HG03135 (cell line): ENCODE results near the gene TMEM45A.
"Not testable (repeated sequence)": the region's sequence is repeated elsewhere in the genome, so short reads cannot be mapped to it uniquely, and the experiment has no call there.

Experiments
- ATAC-seq: cut with Tn5 transposase; IDR thresholded peaks from one replicate; pipeline ENCODE4 v1.9.1; 2021; ENCODE audit warnings: mild to moderate bottlenecking, moderate library complexity; ENCODE audit not compliant: unreplicated experiment

The TMEM45A gene

GRCh38 chr3:100482176-100482575 lies 10.2 kb upstream of the TMEM45A start:
- ATAC-seq: no peak

- ATAC-seq: no peak
Measured at GRCh38 chr3:100483529-100483928, 8.9 kb upstream of the TMEM45A start.

GRCh38 chr3:100486808-100487207 lies 5.6 kb upstream of the TMEM45A start:
- ATAC-seq: no peak

- ATAC-seq: no peak
Measured at GRCh38 chr3:100489118-100489517, 3.3 kb upstream of the TMEM45A start.

- ATAC-seq: peak; percentile 36
Measured at GRCh38 chr3:100496711-100497261, 4.4 kb downstream of the TMEM45A start.

GRCh38 chr3:100499651-100500050 lies 7.2 kb downstream of the TMEM45A start:
- ATAC-seq: no peak

GRCh38 chr3:100500320-100500880 lies 8.0 kb downstream of the TMEM45A start:
- no peak for ATAC-seq

GRCh38 chr3:100503448-100503847 lies 11.0 kb downstream of the TMEM45A start:
- no peak for ATAC-seq

- ATAC-seq: no peak
Measured at GRCh38 chr3:100506355-100506754, 13.9 kb downstream of the TMEM45A start.

- ATAC-seq: not testable (repeated sequence)
Measured at GRCh38 chr3:100509818-100510217, 17.4 kb downstream of the TMEM45A start.

- ATAC-seq: no peak
Measured at GRCh38 chr3:100516232-100516631, 23.8 kb downstream of the TMEM45A start.

- no peak for ATAC-seq
Measured at GRCh38 chr3:100516838-100517237, 24.4 kb downstream of the TMEM45A start.

- ATAC-seq: no peak
Measured at GRCh38 chr3:100517276-100517675, 24.9 kb downstream of the TMEM45A start.

GRCh38 chr3:100518244-100518643 lies 25.8 kb downstream of the TMEM45A start:
- ATAC-seq: no peak

- ATAC-seq: no peak
Measured at GRCh38 chr3:100518983-100519382, 26.6 kb downstream of the TMEM45A start.

GRCh38 chr3:100521439-100521845 lies 29.0 kb downstream of the TMEM45A start:
- no peak for ATAC-seq

GRCh38 chr3:100522125-100522524 lies 29.7 kb downstream of the TMEM45A start:
- no peak for ATAC-seq

GRCh38 chr3:100523050-100523760 lies 30.8 kb downstream of the TMEM45A start:
- no peak for ATAC-seq

- no peak for ATAC-seq
Measured at GRCh38 chr3:100525753-100526612, 33.6 kb downstream of the TMEM45A start.

- ATAC-seq: no peak
Measured at GRCh38 chr3:100526613-100527346, 34.4 kb downstream of the TMEM45A start.

GRCh38 chr3:100527347-100527735 lies 34.9 kb downstream of the TMEM45A start:
- ATAC-seq: no peak
